Skin of body (tissue), 2 donors: ENCODE data around the gene RBMS1. TPM values are rescaled to one million over a fixed set of nuclear protein-coding genes. Genes with fewer than 3 reads are reported as not detected.

ENCODE experiments used
- DNase-seq: peaks from one replicate; lab custom pipeline; 2025; lab: John Stamatoyannopoulos, UW
- total RNA-seq: library from RNA; depleted of rRNA; stranded (reverse); fragments of >200 nt; gene quantifications from one replicate; pipeline ENCODE4 v1.2.3, GENCODE V29; 2014

The RBMS1 gene
- total RNA-seq, 1 donor from 2014 or later: 112 TPM

GRCh38 chr2:160364364-160364763 lies 129.2 kb downstream of the RBMS1 start:
- DNase-seq: peak; percentile 51

DNA sequence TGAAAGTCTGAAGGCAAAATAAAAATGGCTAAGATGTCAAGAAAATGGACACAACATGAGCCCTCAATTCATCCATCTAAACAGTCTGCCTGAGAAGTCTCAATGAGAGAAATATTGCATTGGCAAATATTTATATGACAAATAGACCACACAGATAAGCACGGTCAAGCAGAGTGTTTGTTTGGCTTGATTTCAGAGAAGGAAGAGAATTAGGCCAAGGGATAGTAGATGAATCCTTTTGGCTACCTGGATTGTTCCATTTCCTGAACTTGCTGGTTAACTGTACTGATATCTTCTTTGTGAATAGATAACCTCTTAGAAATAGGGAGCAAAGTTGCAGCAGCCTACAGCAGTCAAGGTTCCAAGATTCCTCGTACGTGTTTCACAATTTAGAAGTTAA lies 129.6 kb downstream of the RBMS1 start:
- no peak for DNase-seq

DNA sequence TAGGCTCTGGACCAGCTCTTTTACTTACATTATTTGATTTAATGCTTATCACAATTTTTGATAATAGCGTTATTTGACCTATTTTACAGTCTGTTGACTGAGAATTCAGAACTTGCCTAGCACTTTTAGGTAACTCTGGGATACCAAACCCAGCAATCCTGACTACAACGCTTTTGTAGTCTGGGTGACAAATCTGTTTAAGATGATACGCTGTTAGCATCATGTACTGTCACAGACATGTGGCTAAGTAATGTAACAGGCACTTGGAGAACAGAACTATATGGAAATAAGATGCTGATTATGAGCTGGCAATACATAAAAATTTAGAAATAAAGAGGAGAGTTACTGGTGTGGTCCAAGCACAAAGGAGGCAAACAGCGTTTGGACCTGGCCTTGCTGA lies 130.6 kb downstream of the RBMS1 start:
- DNase-seq: no peak

DNA sequence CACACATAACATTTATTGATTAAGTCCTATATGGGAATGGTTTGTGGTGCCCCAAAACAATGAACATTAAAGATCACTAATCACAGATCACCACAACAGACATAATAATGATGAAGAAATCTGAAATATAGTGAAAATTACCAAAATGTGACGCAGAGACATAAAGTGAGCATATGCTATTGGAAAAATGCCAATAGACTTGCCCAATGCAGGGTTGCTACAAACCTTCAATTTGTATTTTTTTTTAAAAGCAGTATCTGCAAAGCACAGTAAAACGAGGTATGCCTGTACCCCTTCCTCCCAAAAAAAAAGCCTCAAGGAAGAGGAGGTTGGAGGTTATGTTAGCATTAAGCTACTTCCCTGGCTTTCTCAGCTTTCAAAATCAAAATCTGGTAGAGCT lies 131.1 kb downstream of the RBMS1 start:
- no peak for DNase-seq

DNA sequence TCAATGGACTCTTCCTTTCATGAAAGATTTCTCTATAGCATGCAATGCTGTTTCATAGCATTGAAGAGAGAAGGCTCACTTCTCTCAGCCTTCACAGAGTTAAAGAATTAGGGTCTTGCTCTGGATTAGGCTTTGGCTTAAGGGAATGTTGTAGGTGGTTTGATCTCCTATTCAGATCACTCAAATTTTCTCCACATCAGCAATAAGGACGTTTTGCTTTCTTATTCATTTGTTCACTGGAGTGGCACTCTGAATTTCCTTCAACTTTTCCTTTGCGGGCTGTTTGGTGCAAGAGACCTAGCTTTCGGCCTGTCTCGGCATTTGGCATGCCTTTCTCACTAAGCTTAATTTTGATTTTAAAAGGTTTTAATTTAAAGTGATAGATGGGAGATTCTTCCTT lies 131.6 kb downstream of the RBMS1 start:
- no peak for DNase-seq

DNA sequence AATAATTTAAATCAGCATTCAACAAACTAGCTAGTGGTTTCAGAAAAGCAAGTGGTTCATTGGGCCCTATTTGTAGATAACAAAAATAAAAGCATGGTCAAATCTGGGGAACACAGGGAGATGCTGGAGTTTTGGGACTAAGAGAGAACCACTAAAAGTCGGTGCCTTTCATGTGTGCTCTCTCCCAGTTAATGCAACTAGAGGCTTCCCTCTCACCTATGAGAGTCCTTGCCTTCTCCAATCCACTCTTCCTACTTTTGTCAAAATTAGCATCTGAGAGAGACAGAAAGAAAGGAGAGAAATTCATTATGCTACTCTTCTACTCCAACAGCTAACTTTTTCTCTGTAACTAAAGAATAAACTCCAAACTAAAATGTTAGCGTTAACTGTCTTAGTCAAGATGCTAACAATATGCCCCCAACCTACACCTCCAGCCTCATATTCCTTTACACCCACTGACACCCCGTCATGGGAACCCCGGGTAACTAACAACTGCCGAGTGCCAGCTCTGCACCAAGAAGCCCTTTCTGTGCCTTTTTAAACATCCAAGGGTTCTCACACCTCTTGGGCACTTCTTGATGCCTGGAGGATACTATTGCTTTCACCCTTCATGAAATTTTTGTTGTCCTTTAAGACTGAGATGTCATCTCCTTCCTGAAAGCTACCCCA lies 133.4 kb downstream of the RBMS1 start:
- DNase-seq: no peak

DNA sequence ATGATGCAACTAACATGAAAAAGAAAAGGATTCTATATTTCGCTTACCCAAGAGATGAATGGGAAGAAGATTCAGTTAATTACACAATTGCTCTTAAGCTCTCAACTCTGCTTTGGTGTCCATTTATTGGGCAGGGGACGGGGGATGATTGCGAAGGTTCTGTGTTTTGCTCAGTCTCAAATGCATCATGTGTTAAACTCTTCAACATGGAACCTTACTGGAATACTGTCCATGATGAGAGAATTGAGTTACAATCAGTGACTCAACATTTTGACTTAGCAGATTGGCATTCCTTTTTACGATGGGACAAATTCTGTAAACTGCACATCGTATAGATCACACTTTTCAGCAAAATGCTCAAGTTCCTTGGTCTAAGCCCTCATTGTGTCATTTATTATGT lies 135.6 kb downstream of the RBMS1 start:
- DNase-seq: no peak

DNA sequence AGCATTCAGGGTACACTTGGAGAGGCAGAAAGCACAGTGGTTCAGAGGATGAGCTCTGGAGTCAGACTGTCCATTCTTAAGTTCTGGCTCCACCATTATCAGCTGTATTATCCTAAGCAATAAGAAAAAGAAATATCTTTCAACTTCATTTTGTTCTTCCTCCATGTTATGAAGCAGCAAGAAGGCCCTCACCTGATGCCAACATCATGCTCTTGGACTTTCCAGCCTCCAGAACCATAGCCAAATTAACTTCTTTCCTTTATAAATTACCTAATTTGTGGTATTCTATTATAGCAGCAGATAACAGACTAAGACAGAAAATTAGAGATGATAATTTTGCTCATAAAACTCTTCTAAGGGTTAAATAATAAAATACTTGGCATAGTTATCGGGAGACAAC lies 137.1 kb downstream of the RBMS1 start:
- DNase-seq: no peak

GRCh38 chr2:160355080-160355479 lies 138.5 kb downstream of the RBMS1 start:
- no peak for DNase-seq

DNA sequence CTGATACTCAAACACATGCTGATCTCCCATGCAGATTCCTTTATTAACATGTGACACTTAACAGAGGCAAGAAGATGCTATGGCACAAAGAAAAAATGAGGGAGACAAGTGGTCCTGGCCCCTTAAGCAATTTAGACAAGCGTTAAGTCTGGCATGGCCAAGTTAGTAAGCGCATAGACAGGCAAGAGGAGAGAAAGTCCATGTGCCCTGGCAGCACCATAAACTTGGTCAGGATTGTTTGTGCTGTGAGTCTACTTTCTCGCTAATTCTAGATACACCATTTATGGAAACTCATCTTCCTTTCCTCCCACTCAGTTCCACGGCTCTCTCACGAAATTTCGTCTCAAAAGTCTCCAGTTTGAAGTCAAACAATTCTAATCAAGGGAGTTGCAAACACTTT lies 138.9 kb downstream of the RBMS1 start:
- DNase-seq: no peak

- DNase-seq: no peak
Observed at GRCh38 chr2:160353813-160354212, 139.8 kb downstream of the RBMS1 start.

DNA sequence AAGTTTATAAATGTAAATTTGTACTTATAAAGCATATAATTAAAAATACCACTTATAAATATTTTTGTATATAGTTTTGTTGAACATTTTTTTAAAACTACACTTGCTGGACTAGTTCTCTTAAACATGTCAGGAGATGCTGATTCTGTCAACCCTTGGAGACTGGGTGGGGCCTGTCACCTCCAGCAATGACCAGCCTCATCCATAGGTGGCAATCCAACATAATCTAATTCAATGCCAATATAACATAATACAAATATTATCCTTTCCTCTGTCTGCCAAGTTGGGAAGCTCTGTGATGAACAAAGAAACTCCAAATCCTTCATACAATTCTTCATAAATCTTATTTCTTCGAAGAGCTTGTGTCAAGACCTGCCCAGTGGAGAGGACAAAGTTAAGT lies 140.4 kb downstream of the RBMS1 start:
- no peak for DNase-seq

GRCh38 chr2:160352500-160352899 lies 141.1 kb downstream of the RBMS1 start:
- no peak for DNase-seq

GRCh38 chr2:160351956-160352355 lies 141.7 kb downstream of the RBMS1 start:
- DNase-seq: no peak

- no peak for DNase-seq
Observed at GRCh38 chr2:160349306-160349705, 144.3 kb downstream of the RBMS1 start.

- DNase-seq: no peak
Observed at GRCh38 chr2:160347269-160347863, 146.2 kb downstream of the RBMS1 start.

DNA sequence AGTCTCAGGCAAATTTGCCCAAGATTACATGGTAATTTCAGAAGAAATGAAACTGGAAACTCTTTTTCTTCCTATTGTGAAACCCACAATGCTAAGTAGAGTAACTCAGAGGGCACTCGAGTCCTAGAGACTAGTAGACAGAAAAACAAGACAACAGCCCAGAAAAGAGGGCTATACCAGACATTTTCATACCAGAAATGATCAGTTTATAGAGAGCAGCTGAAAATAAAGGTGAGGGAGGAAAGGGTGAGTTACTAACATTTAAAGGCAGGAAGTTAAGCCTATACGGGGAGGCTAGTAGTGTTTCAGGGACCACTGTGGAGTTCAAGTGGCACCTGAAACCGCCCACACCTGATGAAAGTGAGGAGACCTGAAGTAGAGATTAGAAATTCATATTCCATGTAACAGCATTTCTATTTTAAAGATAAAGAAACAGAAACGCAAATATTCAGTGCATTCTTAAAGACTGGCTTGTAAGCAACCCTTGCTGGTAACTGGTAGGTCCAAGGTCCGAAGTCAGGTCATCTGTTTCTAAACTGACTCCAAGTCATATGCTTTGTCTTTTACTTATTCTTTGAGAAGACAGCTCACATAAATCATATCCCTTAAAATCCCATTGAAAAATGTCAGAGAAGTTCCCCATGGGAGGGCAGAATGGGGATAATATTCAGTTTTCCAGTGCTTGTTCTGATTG lies 148.4 kb downstream of the RBMS1 start:
- DNase-seq: no peak

DNA sequence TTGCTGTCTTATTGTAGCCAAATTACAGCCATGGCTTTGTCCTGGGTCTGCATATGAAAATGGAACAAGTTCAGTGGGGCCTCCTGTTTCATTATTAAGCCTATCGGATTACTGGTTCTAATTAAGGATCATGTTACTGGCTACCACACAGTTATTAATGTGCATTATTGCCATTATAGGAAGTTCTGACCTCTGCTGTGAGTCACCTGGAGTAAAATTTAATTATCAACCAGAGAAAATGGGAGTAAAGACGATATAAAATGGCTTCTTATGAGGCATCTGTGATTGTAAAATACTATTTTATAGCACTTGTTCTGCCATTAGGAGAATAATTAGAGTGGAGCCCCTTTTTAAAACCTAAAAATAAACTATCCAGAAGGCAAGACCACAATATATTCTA lies 150.2 kb downstream of the RBMS1 start:
- no peak for DNase-seq

- no peak for DNase-seq
Observed at GRCh38 chr2:160339726-160340125, 153.9 kb downstream of the RBMS1 start.

DNA sequence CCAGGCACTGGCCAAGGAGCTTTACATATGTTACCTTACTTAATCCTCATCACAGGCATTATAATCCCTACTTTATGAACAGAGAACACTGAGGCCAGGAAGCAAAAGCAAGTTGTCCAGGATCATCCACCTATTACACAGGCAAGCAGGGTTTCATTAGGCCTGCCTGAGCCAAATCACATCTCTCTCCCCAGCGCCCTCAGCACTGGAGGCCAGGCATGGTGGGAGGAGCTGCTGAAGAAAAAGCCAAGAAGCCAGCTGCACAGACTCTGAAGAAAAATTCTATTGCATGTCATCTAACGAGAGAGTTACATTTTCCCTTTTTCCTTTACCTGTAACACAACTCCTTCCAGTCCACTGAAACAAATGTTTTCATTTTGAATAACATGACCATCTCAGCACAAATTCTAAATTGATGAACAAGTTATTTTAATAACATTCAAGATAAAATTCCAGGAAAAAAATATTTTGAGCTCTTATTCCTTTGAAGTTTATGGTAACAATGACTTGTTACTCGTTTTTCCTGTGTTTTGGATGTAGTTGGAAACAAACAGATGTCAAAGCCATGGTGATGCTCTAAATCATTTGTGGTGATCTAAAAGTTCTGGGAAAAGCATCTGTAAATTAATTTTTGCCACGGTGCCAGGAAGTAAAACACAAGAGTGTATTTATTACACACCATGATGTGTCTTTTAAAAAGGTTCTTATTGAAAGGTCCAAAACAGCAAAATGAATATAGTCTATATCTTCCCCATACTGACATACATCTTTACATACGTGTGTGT lies 154.5 kb downstream of the RBMS1 start:
- DNase-seq: peak; percentile 42

DNA sequence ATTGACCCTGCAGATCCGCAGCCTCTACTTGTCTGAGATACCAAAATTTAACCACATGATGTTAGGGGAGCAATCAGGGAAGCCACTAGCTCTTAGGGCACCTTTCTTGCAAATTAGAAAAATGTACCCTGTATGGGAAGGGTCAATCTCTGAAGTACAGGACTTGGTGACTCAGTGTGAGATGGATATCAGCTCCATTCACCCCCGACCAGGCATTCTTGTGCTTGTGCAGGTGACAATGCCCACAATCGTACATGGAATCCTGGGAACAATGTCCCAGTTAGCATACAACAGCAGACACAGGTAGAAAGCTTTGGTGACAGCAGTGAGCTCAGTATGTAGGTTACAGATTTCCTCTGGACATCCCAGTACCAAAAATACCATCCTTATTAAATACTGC lies 155.9 kb downstream of the RBMS1 start:
- no peak for DNase-seq

DNA sequence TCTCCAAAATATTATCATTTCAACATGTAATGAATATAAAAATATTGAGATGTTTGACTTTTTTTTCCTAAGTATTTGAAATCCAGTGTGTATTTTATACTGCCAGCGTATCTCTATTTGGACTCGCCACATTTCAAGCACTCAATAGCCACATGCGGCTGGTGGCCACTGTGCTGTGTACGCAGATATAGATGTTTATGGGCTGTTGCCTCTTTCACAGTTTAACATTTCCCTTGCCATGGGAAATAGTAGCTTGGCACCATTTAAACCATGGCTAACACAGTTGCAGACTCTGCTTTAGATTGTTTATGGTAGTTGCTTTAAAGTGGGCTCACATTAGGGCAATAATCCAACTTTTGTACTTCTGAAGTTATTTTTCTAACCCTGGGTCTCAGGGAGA lies 157.0 kb downstream of the RBMS1 start:
- DNase-seq: no peak
